ENCODE measurements around the gene ASH1L.
A peak's percentile ranks its signal among the peaks of the same experiment; 100 is the strongest.
"Not testable (repeated sequence)": the region's sequence is repeated elsewhere in the genome, so short reads cannot be mapped to it uniquely, and the experiment has no call there.

Gene ASH1L

GRCh38 chr1:155555915-155556314 lies 6.7 kb downstream of the ASH1L start:
- DNase-seq (ENCODE audit: low spot score): no peak

- DNase-seq (ENCODE audit: low spot score): no peak
These were observed 9.3 kb downstream of the ASH1L start for GRCh38 chr1:155553349-155553748.

- DNase-seq (ENCODE audit: low spot score): no peak
These were observed 13.9 kb downstream of the ASH1L start for GRCh38 chr1:155548706-155549105.

- no peak for DNase-seq (ENCODE audit: low spot score)
These were observed 22.4 kb downstream of the ASH1L start for GRCh38 chr1:155540000-155540874.

- no peak for DNase-seq (ENCODE audit: low spot score)
These were observed 25.4 kb downstream of the ASH1L start for GRCh38 chr1:155537193-155537592.

GRCh38 chr1:155531624-155532023 lies 31.0 kb downstream of the ASH1L start:
- no peak for DNase-seq (ENCODE audit: low spot score)

- no peak for DNase-seq (ENCODE audit: low spot score)
These were observed 32.7 kb downstream of the ASH1L start for GRCh38 chr1:155529929-155530328.

GRCh38 chr1:155529109-155529508 lies 33.5 kb downstream of the ASH1L start:
- no peak for DNase-seq (ENCODE audit: low spot score)

- DNase-seq (ENCODE audit: low spot score): no peak
These were observed 34.9 kb downstream of the ASH1L start for GRCh38 chr1:155527677-155528076.

GRCh38 chr1:155526356-155526755 lies 36.2 kb downstream of the ASH1L start:
- no peak for DNase-seq (ENCODE audit: low spot score)

- no peak for DNase-seq (ENCODE audit: low spot score)
These were observed 40.5 kb downstream of the ASH1L start for GRCh38 chr1:155522069-155522468.

- DNase-seq (ENCODE audit: low spot score): no peak
These were observed 44.1 kb downstream of the ASH1L start for GRCh38 chr1:155518484-155518883.

- DNase-seq (ENCODE audit: low spot score): no peak
These were observed 47.9 kb downstream of the ASH1L start for GRCh38 chr1:155514582-155515187.

- DNase-seq (ENCODE audit: low spot score): peak; percentile 61
These were observed 49.2 kb downstream of the ASH1L start for GRCh38 chr1:155513300-155513916.

- not testable (repeated sequence) for DNase-seq (ENCODE audit: low spot score)
These were observed 51.2 kb downstream of the ASH1L start for GRCh38 chr1:155511385-155511784.

- DNase-seq (ENCODE audit: low spot score): no peak
These were observed 53.5 kb downstream of the ASH1L start for GRCh38 chr1:155509064-155509463.

GRCh38 chr1:155507945-155508344 lies 54.7 kb downstream of the ASH1L start:
- no peak for DNase-seq (ENCODE audit: low spot score)

GRCh38 chr1:155505963-155506362 lies 56.6 kb downstream of the ASH1L start:
- not testable (repeated sequence) for DNase-seq (ENCODE audit: low spot score)

- DNase-seq (ENCODE audit: low spot score): peak; percentile 53
These were observed 58.4 kb downstream of the ASH1L start for GRCh38 chr1:155504207-155504606.

GRCh38 chr1:155499953-155500639 lies 62.5 kb downstream of the ASH1L start:
- no peak for DNase-seq (ENCODE audit: low spot score)

GRCh38 chr1:155499263-155499662 lies 63.3 kb downstream of the ASH1L start:
- no peak for DNase-seq (ENCODE audit: low spot score)

- not testable (repeated sequence) for DNase-seq (ENCODE audit: low spot score)
These were observed 69.0 kb downstream of the ASH1L start for GRCh38 chr1:155493595-155493994.

Data from RKO (cell line).